Measurements from ENCODE around the gene FOXP1. TPM values are rescaled to one million over a fixed set of nuclear protein-coding genes. Genes with fewer than 3 reads are reported as not detected.

The FOXP1 gene
- total RNA-seq, 1 experiment from 2014 or later, result 24.7 TPM

GRCh38 chr3:71520161-71521020 is 63.1 kb downstream of the FOXP1 start:
- H3K36me3 ChIP-seq (replicated peaks; ENCODE audit: control insufficient read depth, insufficient read depth, low read length), result no peaks in the 10 kb centered on the region
- no peaks in the 10 kb centered on the region for H3K27me3 ChIP-seq (ENCODE audit: control insufficient read depth, insufficient read depth, low read length)

GRCh38 chr3:71518089-71518488 is 65.4 kb downstream of the FOXP1 start:
- Histone ChIP-seq H3K4me3 (ENCODE audit: insufficient read depth, low read depth, low read length) (no peak overlapping the region), H3K27me3 (ENCODE audit: control insufficient read depth, insufficient read depth, low read length) (no peaks in the 10 kb centered on the region), H3K36me3 (replicated peaks; ENCODE audit: control insufficient read depth, insufficient read depth, low read length) (no peaks in the 10 kb centered on the region)
- no peak for DNase-seq

More at GRCh38 chr3:71520161-71521020, 63.1 kb downstream of the FOXP1 start:
- no peak overlapping the region for H3K4me3 ChIP-seq (ENCODE audit: insufficient read depth, low read depth, low read length)
- DNase-seq, result no peak

- no peaks in the 10 kb centered on the region for H3K27me3 ChIP-seq (ENCODE audit: control insufficient read depth, insufficient read depth, low read length)
- H3K36me3 ChIP-seq (replicated peaks; ENCODE audit: control insufficient read depth, insufficient read depth, low read length), result no peaks in the 10 kb centered on the region
- H3K4me3 ChIP-seq (ENCODE audit: insufficient read depth, low read depth, low read length), result no peak overlapping the region
- DNase-seq, result no peak
These were observed 66.2 kb downstream of the FOXP1 start for GRCh38 chr3:71517271-71517791.

- no peaks in the 10 kb centered on the region for H3K27me3 ChIP-seq (ENCODE audit: control insufficient read depth, insufficient read depth, low read length)
- no peak for DNase-seq
- no peak overlapping the region for H3K4me3 ChIP-seq (ENCODE audit: insufficient read depth, low read depth, low read length)
- H3K36me3 ChIP-seq (replicated peaks; ENCODE audit: control insufficient read depth, insufficient read depth, low read length), result no peaks in the 10 kb centered on the region
These were observed 67.7 kb downstream of the FOXP1 start for GRCh38 chr3:71515636-71516365.

- Histone ChIP-seq H3K27me3 (ENCODE audit: control insufficient read depth, insufficient read depth, low read length) (no peaks in the 10 kb centered on the region), H3K4me3 (ENCODE audit: insufficient read depth, low read depth, low read length) (no peak overlapping the region), H3K36me3 (replicated peaks; ENCODE audit: control insufficient read depth, insufficient read depth, low read length) (no peaks in the 10 kb centered on the region)
- DNase-seq, result no peak
These were observed 68.9 kb downstream of the FOXP1 start for GRCh38 chr3:71514621-71515020.

GRCh38 chr3:71513515-71513914 is 70.0 kb downstream of the FOXP1 start:
- DNase-seq, result no peak
- no peaks in the 10 kb centered on the region for H3K27me3 ChIP-seq (ENCODE audit: control insufficient read depth, insufficient read depth, low read length)
- H3K4me3 ChIP-seq (ENCODE audit: insufficient read depth, low read depth, low read length), result no peak overlapping the region
- no peaks in the 10 kb centered on the region for H3K36me3 ChIP-seq (replicated peaks; ENCODE audit: control insufficient read depth, insufficient read depth, low read length)

GRCh38 chr3:71513081-71513480 is 70.4 kb downstream of the FOXP1 start:
- DNase-seq, result no peak
- H3K4me3 ChIP-seq (ENCODE audit: insufficient read depth, low read depth, low read length), result no peak overlapping the region
- no peaks in the 10 kb centered on the region for H3K27me3 ChIP-seq (ENCODE audit: control insufficient read depth, insufficient read depth, low read length)
- no peaks in the 10 kb centered on the region for H3K36me3 ChIP-seq (replicated peaks; ENCODE audit: control insufficient read depth, insufficient read depth, low read length)

- H3K36me3 ChIP-seq (replicated peaks; ENCODE audit: control insufficient read depth, insufficient read depth, low read length), result no peaks in the 10 kb centered on the region
- no peak for DNase-seq
- no peaks in the 10 kb centered on the region for H3K27me3 ChIP-seq (ENCODE audit: control insufficient read depth, insufficient read depth, low read length)
- no peak overlapping the region for H3K4me3 ChIP-seq (ENCODE audit: insufficient read depth, low read depth, low read length)
These were observed 71.0 kb downstream of the FOXP1 start for GRCh38 chr3:71512544-71512943.

GRCh38 chr3:71512000-71512399 is 71.5 kb downstream of the FOXP1 start:
- peak; percentile 66 for DNase-seq
- no peaks in the 10 kb centered on the region for H3K27me3 ChIP-seq (ENCODE audit: control insufficient read depth, insufficient read depth, low read length)
- H3K4me3 ChIP-seq (ENCODE audit: insufficient read depth, low read depth, low read length), result no peak overlapping the region
- H3K36me3 ChIP-seq (replicated peaks; ENCODE audit: control insufficient read depth, insufficient read depth, low read length), result no peaks in the 10 kb centered on the region

- Histone ChIP-seq H3K36me3 (replicated peaks; ENCODE audit: control insufficient read depth, insufficient read depth, low read length) (no peaks in the 10 kb centered on the region), H3K4me3 (ENCODE audit: insufficient read depth, low read depth, low read length) (no peak overlapping the region), H3K27me3 (ENCODE audit: control insufficient read depth, insufficient read depth, low read length) (no peaks in the 10 kb centered on the region)
- DNase-seq, result no peak
These were observed 72.1 kb downstream of the FOXP1 start for GRCh38 chr3:71511446-71511845.

- no peak for DNase-seq
- no peaks in the 10 kb centered on the region for H3K36me3 ChIP-seq (replicated peaks; ENCODE audit: control insufficient read depth, insufficient read depth, low read length)
- H3K4me3 ChIP-seq (ENCODE audit: insufficient read depth, low read depth, low read length), result no peak overlapping the region
- H3K27me3 ChIP-seq (ENCODE audit: control insufficient read depth, insufficient read depth, low read length), result no peaks in the 10 kb centered on the region
These were observed 72.5 kb downstream of the FOXP1 start for GRCh38 chr3:71511037-71511436.

- no peaks in the 10 kb centered on the region for H3K36me3 ChIP-seq (replicated peaks; ENCODE audit: control insufficient read depth, insufficient read depth, low read length)
- H3K4me3 ChIP-seq (ENCODE audit: insufficient read depth, low read depth, low read length), result no peak overlapping the region
- no peak for DNase-seq
- no peaks in the 10 kb centered on the region for H3K27me3 ChIP-seq (ENCODE audit: control insufficient read depth, insufficient read depth, low read length)
These were observed 73.0 kb downstream of the FOXP1 start for GRCh38 chr3:71510510-71510909.

- H3K4me3 ChIP-seq (ENCODE audit: insufficient read depth, low read depth, low read length), result no peak overlapping the region
- no peaks in the 10 kb centered on the region for H3K36me3 ChIP-seq (replicated peaks; ENCODE audit: control insufficient read depth, insufficient read depth, low read length)
- no peaks in the 10 kb centered on the region for H3K27me3 ChIP-seq (ENCODE audit: control insufficient read depth, insufficient read depth, low read length)
- DNase-seq, result no peak
These were observed 74.5 kb downstream of the FOXP1 start for GRCh38 chr3:71509066-71509465.

- no peak for DNase-seq
- no peaks in the 10 kb centered on the region for H3K27me3 ChIP-seq (ENCODE audit: control insufficient read depth, insufficient read depth, low read length)
- H3K4me3 ChIP-seq (ENCODE audit: insufficient read depth, low read depth, low read length), result no peak overlapping the region
- no peaks in the 10 kb centered on the region for H3K36me3 ChIP-seq (replicated peaks; ENCODE audit: control insufficient read depth, insufficient read depth, low read length)
These were observed 77.7 kb downstream of the FOXP1 start for GRCh38 chr3:71505767-71506350.

All from H7 (cell line).